GM12874 (cell line): ENCODE results near the gene PIGH.

Experiments used
- TF ChIP-seq, protein P1 (sequence below): IDR thresholded peaks from 2 replicates; pipeline ENCODE4 v1.5.1; 2011; ENCODE audit warnings: low read depth, mild to moderate bottlenecking, control low read depth, low read length, moderate library complexity; ENCODE audit not compliant: insufficient read depth

The PIGH gene

DNA sequence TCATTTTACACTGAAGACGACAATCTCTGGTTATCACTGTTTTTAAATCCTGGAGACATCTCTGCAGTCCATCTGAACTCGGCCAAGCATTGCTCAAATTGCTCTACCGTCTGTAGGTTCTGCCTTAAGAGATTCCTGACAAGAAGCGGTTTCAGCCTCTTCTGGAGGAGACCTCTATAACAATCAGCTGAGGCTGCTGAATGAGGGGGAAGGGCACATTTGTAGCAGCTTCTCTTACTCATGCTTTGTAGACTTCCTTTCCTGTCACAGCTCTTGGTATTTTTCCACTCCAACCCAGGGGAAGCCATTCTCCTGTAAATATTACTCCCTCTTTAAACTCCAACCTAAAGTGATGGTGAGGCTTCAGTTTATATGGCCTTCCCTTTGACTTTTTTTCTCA lies 22.6 kb upstream of the PIGH start:
- TF ChIP-seq, protein P1, sequence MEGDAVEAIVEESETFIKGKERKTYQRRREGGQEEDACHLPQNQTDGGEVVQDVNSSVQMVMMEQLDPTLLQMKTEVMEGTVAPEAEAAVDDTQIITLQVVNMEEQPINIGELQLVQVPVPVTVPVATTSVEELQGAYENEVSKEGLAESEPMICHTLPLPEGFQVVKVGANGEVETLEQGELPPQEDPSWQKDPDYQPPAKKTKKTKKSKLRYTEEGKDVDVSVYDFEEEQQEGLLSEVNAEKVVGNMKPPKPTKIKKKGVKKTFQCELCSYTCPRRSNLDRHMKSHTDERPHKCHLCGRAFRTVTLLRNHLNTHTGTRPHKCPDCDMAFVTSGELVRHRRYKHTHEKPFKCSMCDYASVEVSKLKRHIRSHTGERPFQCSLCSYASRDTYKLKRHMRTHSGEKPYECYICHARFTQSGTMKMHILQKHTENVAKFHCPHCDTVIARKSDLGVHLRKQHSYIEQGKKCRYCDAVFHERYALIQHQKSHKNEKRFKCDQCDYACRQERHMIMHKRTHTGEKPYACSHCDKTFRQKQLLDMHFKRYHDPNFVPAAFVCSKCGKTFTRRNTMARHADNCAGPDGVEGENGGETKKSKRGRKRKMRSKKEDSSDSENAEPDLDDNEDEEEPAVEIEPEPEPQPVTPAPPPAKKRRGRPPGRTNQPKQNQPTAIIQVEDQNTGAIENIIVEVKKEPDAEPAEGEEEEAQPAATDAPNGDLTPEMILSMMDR = no peak

DNA sequence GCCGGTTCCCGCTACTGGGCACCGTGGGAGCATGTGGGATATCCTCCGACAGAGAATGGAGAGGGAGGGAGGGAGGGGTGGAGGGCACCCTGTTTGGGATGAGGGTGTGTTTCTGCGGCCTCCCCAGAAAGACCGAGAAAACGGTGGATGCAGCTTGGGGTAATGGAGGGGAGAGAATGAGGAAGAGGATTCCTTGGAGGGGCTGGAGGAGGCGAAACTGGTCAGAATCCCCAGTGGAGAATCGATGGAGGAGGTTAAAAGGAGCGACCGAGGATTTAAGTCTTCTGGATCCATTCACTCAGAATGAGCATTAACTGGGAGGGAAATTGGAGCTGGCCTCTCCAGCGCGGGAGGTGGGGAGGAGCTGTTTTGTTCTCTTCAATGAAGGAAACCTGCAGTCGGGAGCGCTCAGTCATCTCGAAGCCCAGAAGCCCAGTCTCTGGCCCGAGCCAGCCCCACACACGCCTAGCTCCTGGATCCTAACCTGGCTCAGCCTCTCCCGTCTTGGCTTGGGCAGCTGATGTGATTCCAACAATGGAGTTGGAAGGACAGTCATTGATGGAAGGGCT lies 20.2 kb upstream of the PIGH start:
- TF ChIP-seq, protein P1 = no peak

DNA sequence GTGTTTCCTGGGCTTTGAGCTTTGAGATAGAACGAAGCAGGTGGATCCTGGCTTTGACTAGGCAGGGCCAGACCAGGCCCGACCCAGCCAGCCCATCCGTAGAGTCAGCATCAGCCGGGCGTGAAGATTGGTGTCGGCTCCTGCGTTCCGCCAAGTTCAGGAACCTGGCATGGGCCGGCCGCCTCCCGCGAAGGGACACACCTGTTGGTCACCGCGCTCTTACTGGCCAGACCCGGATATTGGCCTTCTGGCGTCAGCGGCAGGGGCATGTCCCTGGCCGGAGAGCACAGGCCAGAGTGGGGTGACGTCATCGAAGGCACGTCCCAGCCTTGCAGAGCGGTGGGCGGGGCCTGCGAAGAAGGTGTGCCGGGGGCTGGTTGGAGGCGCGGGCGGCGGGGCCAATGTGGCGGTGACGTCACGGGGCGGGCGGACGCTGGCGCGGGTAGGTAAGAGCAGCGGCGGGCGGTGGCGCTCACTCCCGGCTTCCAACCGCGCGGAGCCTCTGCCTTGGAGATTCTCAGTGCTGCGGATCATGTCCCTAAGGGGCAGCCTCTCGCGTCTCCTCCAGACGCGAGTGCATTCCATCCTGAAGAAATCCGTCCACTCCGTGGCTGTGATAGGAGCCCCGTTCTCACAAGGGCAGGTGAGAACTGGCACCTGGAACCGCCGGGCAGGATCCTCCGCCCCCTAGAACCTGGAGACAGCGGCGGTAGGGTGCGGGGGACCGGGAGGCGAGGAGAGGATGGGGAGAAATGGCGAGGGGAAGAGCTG lies 19.6 kb upstream of the PIGH start, which contains the start of gene ARG2:
TSS of gene ARG2 (plus strand) at position 475 of the 771 bp plus-strand sequence. CDS start at position 533, 58 bp downstream.
- TF ChIP-seq, protein P1 = 0 out of 2 replicates have a peak, but pooled peaks have one; percentile 2

DNA sequence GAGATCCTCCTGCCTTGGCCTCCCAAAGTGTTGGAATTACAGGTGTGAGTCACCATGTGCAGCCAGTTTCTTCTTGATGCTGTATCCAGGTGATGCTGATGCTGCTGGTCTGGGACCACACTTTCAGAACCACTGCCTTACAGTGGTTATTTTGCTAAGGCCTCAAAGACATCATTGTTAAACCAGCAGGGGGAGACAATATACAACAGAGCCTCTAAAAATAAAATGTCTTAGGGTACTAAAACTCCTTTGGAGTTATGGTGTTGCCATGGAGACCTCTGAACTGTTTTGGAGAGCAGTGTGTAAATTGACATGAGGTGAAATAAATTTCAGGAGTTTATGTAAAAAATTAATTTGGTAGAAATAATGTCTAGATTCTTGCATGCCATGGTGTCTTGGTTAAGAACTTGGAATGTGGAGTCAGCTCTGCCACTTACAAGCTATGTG lies 18.6 kb upstream of the PIGH start:
- TF ChIP-seq, protein P1 = peak; percentile 57

DNA sequence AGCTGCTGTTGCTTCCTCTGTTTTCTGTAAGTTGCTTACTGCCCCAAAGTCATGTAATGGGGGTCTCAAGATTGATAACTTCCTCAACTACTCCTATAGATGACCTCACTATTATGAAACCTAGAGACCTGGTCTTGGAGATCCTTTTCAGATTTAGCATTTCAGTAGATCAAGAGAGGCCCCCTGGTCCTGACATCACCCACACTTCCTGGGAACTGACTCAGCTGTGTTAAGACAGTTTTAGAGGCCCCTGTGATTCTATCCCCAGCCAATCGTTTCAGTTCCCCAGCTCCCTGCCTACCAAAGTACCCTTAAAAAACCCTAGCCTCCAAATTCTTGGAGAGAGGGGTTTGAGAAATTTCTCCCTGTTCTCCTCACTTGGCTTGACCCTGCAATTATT lies 10.4 kb upstream of the PIGH start:
- TF ChIP-seq, protein P1 = no peak

DNA sequence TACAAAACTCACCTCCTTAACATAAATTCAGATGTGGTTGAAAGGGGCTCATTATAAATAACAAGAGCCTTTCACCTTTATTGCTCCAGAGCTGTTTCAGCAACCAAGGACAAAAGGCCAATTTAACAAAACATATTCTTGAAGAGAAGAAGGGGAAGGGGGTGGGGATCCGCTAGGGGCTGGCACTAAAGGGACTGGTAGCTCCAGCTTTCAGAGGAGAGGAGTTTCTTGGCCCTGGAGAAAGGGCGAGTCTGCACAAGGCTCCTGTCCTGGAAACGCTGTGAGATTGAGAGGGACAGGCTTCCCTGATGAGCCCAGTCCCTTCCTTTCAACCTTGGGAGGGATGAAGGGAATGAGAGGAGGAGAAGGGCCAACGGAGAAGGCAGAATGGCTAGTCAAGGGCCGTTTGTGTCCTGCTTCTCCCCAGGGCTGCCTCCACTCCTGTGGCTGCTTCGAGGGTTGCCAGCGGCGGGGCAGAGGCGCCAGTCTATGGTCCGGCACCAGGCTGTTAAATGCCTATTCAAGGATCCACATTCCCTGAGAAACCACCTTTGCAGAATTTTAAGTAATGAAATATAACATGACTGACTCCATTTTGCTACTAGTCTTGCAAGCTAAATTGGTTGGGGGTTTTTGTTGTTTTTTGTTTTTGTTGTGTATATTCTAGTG lies 9.7 kb upstream of the PIGH start:
- TF ChIP-seq, protein P1 = no peak

DNA sequence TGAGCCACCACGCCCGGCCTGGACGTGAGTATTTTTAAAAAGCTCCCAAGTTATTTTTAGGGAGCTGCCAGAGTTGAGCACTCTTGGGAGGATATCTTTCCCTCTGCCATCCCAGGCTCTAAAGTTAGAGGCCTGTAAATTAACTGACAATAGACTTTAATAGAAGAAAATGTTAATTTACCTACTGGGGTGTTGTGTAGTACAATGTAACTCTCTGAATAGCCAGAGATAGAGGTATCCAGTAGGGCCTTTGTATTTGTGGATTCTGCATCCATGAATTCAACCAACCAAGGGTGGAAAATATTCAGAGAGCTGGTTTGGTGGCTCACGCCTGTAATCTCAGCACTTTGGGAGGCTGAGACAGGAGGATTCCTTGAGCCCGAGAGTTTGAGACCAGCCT lies 7.6 kb upstream of the PIGH start:
- TF ChIP-seq, protein P1 = no peak
